Mucosa of descending colon (tissue), 3 donors: Measurements from ENCODE around the gene LRPAP1. TPM values are rescaled to one million over a fixed set of nuclear protein-coding genes. Genes with fewer than 3 reads are reported as not detected.

Source experiments
- ATAC-seq: fragments of 200-7000 bp; cut with Tn5 transposase; one replicate; pipeline ENCODE4 v1.9.1; 2020; ENCODE audit warnings: mild to moderate bottlenecking, moderate library complexity
- DNase-seq, 3 donors: peaks; one replicate each; pipeline ENCODE4 v3.0.0-alpha.2; 2020
- H3K36me3 ChIP-seq: fragments of 200-600 bp; one replicate; pipeline ENCODE4 v1.8.0; 2021; ENCODE audit warnings: low read depth, mild to moderate bottlenecking
- H3K4me1 ChIP-seq: fragments of 200-600 bp; one replicate; pipeline ENCODE4 v1.8.0; 2021; ENCODE audit warnings: low read depth, mild to moderate bottlenecking
- H3K4me3 ChIP-seq: fragments of 200-600 bp; one replicate; pipeline ENCODE4 v1.8.0; 2021; ENCODE audit warnings: mild to moderate bottlenecking
- H3K9me3 ChIP-seq: fragments of 200-600 bp; one replicate; pipeline ENCODE4 v1.8.0; 2021; ENCODE audit warnings: mild to moderate bottlenecking
- intact Hi-C, 2 donors: fragments of 100-400 bp; cut with DNase I in 1 of 2; cut with micrococcal nuclease in 1 of 2; formaldehyde crosslinking; loops; one replicate each; pipeline versions ENCODE4 v1.11.0 to v1.11.1; 2022; cut with DNase I, micrococcal nuclease
- total RNA-seq, 3 donors: library from RNA; stranded (reverse); fragmentation: NEBNext Ultra II Directional in 2 of 3; extraction: Animal tissue kit (Norgen Biotek cat#: 25700) in 2 of 3; gene quantifications; one replicate each; pipeline versions ENCODE4 v1.2.1 to v1.2.4, GENCODE V29; 2021 to 2023
- TF ChIP-seq, protein P1 (sequence below): fragments of 200-600 bp; IDR thresholded peaks from one replicate; pipeline ENCODE4 v1.8.0; 2022; ENCODE audit warnings: antibody characterized with exemption, mild to moderate bottlenecking
- donor health status: DM: no; HTN: no; CAD: no; lungs with moderate emphysema.
- donor health status: DM: no; HTN: no; CAD: no.
- donor health status: DM: no; HTN: yes; CAD: no.

LRPAP1 gene
- total RNA-seq, 3 donors from 2014 or later, result 109 to 139 (median 137) TPM

- intact Hi-C loops, result no loop called here
- H3K4me3 ChIP-seq, result no peak overlapping the region
- TF ChIP-seq, protein P1, sequence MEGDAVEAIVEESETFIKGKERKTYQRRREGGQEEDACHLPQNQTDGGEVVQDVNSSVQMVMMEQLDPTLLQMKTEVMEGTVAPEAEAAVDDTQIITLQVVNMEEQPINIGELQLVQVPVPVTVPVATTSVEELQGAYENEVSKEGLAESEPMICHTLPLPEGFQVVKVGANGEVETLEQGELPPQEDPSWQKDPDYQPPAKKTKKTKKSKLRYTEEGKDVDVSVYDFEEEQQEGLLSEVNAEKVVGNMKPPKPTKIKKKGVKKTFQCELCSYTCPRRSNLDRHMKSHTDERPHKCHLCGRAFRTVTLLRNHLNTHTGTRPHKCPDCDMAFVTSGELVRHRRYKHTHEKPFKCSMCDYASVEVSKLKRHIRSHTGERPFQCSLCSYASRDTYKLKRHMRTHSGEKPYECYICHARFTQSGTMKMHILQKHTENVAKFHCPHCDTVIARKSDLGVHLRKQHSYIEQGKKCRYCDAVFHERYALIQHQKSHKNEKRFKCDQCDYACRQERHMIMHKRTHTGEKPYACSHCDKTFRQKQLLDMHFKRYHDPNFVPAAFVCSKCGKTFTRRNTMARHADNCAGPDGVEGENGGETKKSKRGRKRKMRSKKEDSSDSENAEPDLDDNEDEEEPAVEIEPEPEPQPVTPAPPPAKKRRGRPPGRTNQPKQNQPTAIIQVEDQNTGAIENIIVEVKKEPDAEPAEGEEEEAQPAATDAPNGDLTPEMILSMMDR, result no peak
- peaks cover 22% of the 10 kb centered on the region for H3K36me3 ChIP-seq
- H3K4me1 ChIP-seq, result no peaks in the 10 kb centered on the region
- ATAC-seq (no peak), DNase-seq (peak in 1 of 3 donors; percentile 19)
- H3K9me3 ChIP-seq, result no peaks in the 10 kb centered on the region
Measured at GRCh38 chr4:3518511-3518880, 13.7 kb downstream of the LRPAP1 start.

GRCh38 chr4:3517731-3518510 lies 14.3 kb downstream of the LRPAP1 start:
- intact Hi-C loops, result no loop called here
- TF ChIP-seq, protein P1, result no peak
- DNase-seq (peak in 2 of 3 donors; percentile 18 to 44), ATAC-seq (no peak)
- Histone ChIP-seq H3K4me1 (no peaks in the 10 kb centered on the region), H3K4me3 (no peak overlapping the region), H3K36me3 (peaks cover 23% of the 10 kb centered on the region), H3K9me3 (no peaks in the 10 kb centered on the region)

DNA sequence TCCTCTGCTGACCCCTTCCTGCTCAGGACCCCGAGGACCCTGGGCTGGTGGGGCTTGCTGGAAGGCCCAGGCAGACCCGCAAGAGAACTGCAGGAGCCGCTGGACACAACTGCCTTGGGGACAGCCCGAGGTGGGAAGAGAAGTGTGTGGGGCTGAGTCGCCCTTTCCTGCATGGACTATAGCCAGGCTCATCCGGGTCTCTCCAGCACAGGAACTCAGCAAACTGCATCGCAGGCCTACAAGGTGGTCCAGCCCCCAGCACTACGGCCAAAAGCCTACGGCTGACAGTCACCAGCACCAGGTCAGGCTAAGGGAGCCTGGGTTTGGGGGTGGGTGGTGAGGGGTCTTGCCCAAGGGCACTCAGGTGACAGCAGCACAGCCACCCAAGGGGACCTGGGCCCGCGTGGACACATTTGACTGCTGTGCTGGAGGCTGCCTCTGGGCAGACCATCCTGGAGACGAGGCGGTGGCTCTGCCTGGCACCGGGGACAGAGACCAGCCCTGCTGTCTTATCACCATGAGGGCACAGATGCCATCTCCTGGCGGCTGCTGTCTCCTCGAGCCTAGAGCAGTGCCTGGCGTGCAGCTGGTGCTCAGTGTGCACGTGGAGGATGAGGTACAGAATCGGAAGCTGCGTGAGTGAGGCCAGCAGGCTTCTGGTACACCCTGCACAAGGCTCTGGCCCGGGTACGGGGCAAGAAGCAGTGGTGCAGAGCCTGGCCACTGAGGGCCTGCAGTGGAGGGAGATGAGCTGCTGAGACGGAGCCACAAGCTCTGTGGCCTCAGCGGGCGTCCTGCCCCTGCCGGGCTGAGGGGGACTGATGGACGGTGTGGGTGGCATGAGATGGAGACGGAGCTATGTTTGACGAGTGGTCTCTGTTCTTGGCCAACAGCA lies 15.1 kb downstream of the LRPAP1 start:
- H3K36me3 ChIP-seq, result peaks cover 27% of the 10 kb centered on the region
- H3K4me1 ChIP-seq, result no peaks in the 10 kb centered on the region
- no peak overlapping the region for H3K4me3 ChIP-seq
- ATAC-seq (no peak), DNase-seq (peak in 2 of 3 donors; percentile 17 to 43)
- H3K9me3 ChIP-seq, result no peaks in the 10 kb centered on the region
- intact Hi-C loops, result no loop called here
- TF ChIP-seq, protein P1, result no peak

GRCh38 chr4:3516061-3516835 lies 16.0 kb downstream of the LRPAP1 start:
- ATAC-seq (no peak), DNase-seq (peak in 1 of 3 donors; percentile 46)
- peaks cover 27% of the 10 kb centered on the region for H3K36me3 ChIP-seq
- intact Hi-C loops, result no loop called here
- H3K4me3 ChIP-seq, result no peak overlapping the region
- no peaks in the 10 kb centered on the region for H3K9me3 ChIP-seq
- TF ChIP-seq, protein P1, result no peak
- no peaks in the 10 kb centered on the region for H3K4me1 ChIP-seq

DNA sequence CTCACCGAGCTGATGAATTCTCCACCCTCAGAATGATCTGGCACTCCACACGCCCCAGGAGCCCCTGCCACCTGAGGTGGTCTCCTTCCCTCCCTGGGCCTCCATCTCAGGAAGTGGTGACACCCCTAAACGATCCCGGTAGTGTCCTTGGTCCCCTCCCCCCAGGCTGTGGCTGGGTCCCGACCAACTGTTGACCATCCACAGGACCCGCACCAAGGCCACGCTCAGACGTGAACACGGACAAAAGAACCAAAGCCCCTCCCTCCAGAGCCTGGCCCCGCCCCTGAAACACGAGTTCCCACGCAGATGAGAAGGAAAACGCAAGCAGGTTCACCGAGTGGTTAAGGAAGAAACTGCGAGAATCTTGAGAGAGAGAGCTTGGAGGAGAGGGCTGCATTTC lies 16.6 kb downstream of the LRPAP1 start:
- intact Hi-C loops, result no loop called here
- Histone ChIP-seq H3K9me3 (no peaks in the 10 kb centered on the region), H3K4me3 (no peak overlapping the region), H3K36me3 (peaks cover 27% of the 10 kb centered on the region), H3K4me1 (no peaks in the 10 kb centered on the region)
- DNase-seq, result peak in 1 of 3 donors; percentile 24
- ATAC-seq, result no peak
- TF ChIP-seq, protein P1, result no peak
